K562 (cell line): Measurements from ENCODE around the gene DLAT. TPM values are rescaled to one million over a fixed set of nuclear protein-coding genes. Genes with fewer than 3 reads are reported as not detected.

Experiments
- ATF7 ChIP-seq: fragments of 450-650 bp; IDR thresholded peaks from 2 replicates; pipeline ENCODE4 v1.7.1; 2014; ENCODE audit warnings: mild to moderate bottlenecking, moderate library complexity
- CC2D1A ChIP-seq: fragments of 450-650 bp; IDR thresholded peaks from 2 replicates; pipeline ENCODE4 v1.6.1; 2017; ENCODE audit warnings: mild to moderate bottlenecking
- CSDE1 ChIP-seq, 2 experiments: fragments of 450-650 bp; IDR thresholded peaks; 2 replicates each; pipeline ENCODE4 v1.6.1; 2016; ENCODE audit warnings: mild to moderate bottlenecking in 1 of 2
- E2F6 ChIP-seq, 2 experiments: IDR thresholded peaks; 2 replicates each; pipeline ENCODE4 v1.6.1; 2011; ENCODE audit warnings: borderline replicate concordance in 1 of 2, control low read depth in 1 of 2, low read depth in 1 of 2, low read length in 1 of 2, mild to moderate bottlenecking in 1 of 2, mixed read lengths in 1 of 2, moderate library complexity in 1 of 2; ENCODE audit not compliant: insufficient read depth in 1 of 2, insufficient read length in 1 of 2, poor library complexity in 1 of 2, severe bottlenecking in 1 of 2; ENCODE audit errors: extremely low read depth in 1 of 2
- GTF2A2 ChIP-seq: IDR thresholded peaks from 2 replicates; pipeline ENCODE4 v1.6.1; 2016; ENCODE audit warnings: mild to moderate bottlenecking, missing genetic modification characterization, missing compliant biosample characterization
- HSF4 ChIP-seq: fragments of 250-450 bp; sonication (Bioruptor Pico); IDR thresholded peaks from 2 replicates; pipeline ENCODE4 v2.1.2; 2022; ENCODE audit warnings: mild to moderate bottlenecking, moderate library complexity, borderline replicate concordance
- MAZ ChIP-seq, 2 experiments: fragments of 450-650 bp in 1 of 2; sonication (generic) in 1 of 2; formaldehyde crosslinking; IDR thresholded peaks in 1 of 2; conservative IDR thresholded peaks in 1 of 2; 2 replicates each; pipeline versions ENCODE4 v1.4.0 to v1.5.0; 2020; ENCODE audit warnings: mild to moderate bottlenecking in 1 of 2, missing genetic modification reagents in 1 of 2
- MBD2 ChIP-seq: sonication (generic); IDR thresholded peaks from 2 replicates; pipeline ENCODE4 v1.6.1; 2016; ENCODE audit warnings: low read depth, borderline replicate concordance
- MIER1 ChIP-seq: fragments of 450-650 bp; IDR thresholded peaks from 2 replicates; pipeline ENCODE4 v1.6.1; 2016; ENCODE audit warnings: antibody characterized with exemption, mild to moderate bottlenecking, low read depth
- NCOR1 ChIP-seq: fragments of 450-650 bp; IDR thresholded peaks from 2 replicates; pipeline ENCODE4 v1.6.1; 2016; ENCODE audit warnings: mild to moderate bottlenecking, moderate library complexity
- NR2C1 ChIP-seq, 2 experiments: fragments of 450-650 bp; IDR thresholded peaks; 2 replicates each; pipeline ENCODE4 v1.6.1; 2017; ENCODE audit warnings: mild to moderate bottlenecking in 2 of 2, antibody characterized with exemption in 1 of 2, inconsistent platforms in 1 of 2, missing compliant biosample characterization in 1 of 2, missing genetic modification characterization in 1 of 2
- PKNOX1 ChIP-seq: fragments of 450-650 bp; IDR thresholded peaks from 2 replicates; pipeline ENCODE4 v1.6.1; 2016
- RAD51 ChIP-seq: fragments of 450-650 bp; IDR thresholded peaks from 2 replicates; pipeline ENCODE4 v1.7.1; 2016; ENCODE audit warnings: low read depth, mild to moderate bottlenecking, borderline replicate concordance
- SIN3A ChIP-seq, 2 experiments: fragments of 150-350 bp in 1 of 2; IDR thresholded peaks; 2 replicates each; pipeline ENCODE4 v1.6.1; 2011 to 2016; ENCODE audit warnings: borderline replicate concordance in 2 of 2, low read depth in 2 of 2, low read length in 2 of 2, mild to moderate bottlenecking in 2 of 2, moderate library complexity in 2 of 2; ENCODE audit not compliant: control insufficient read depth in 1 of 2
- SIX5 ChIP-seq, 2 experiments: IDR thresholded peaks; 2 replicates each; pipeline ENCODE4 v1.6.1; 2011; ENCODE audit warnings: low read length in 2 of 2, borderline replicate concordance in 1 of 2, low read depth in 1 of 2, mild to moderate bottlenecking in 1 of 2, moderate library complexity in 1 of 2; ENCODE audit not compliant: insufficient read depth in 1 of 2
- STAT5A ChIP-seq: IDR thresholded peaks from 2 replicates; pipeline ENCODE4 v1.6.1; 2012; ENCODE audit warnings: low read length, inconsistent platforms, borderline replicate concordance
- THAP7 ChIP-seq: fragments of 250-450 bp; sonication (Bioruptor Pico); IDR thresholded peaks from 2 replicates; pipeline ENCODE4 v1.5.0; 2021
- U2AF1 ChIP-seq: fragments of 200-400 bp; formaldehyde crosslinking; optimal IDR thresholded peaks from 2 replicates; pipeline ENCODE3; 2017; ENCODE audit warnings: mild to moderate bottlenecking, low read depth, low read length, moderate library complexity
- ZBTB2 ChIP-seq: fragments of 450-650 bp; IDR thresholded peaks from 2 replicates; pipeline ENCODE4 v1.6.1; 2016; ENCODE audit warnings: antibody characterized with exemption
- ZEB2 ChIP-seq: fragments of 450-650 bp; IDR thresholded peaks from 2 replicates; pipeline ENCODE4 v1.6.1; 2016
- ZNF707 ChIP-seq: fragments of 250-450 bp; sonication (Bioruptor Pico); conservative IDR thresholded peaks from 2 replicates; pipeline ENCODE4 v1.8.0; 2022; ENCODE audit warnings: inconsistent platforms, mild to moderate bottlenecking, moderate library complexity
- ZNF766 ChIP-seq: fragments of 200-800 bp; sonication (Bioruptor generic); conservative IDR thresholded peaks from 2 replicates; pipeline ENCODE4 v1.6.1; 2016; ENCODE audit warnings: missing genetic modification characterization, missing compliant biosample characterization
- polyA plus RNA-seq, 8 experiments: library from polyadenylated mRNA; depleted of rRNA in 4 of 8; stranded (reverse) in 5 of 8; unstranded in 3 of 8; fragments of >200 nt; fragmentation: Nextera tagmentation in 2 of 8; fragmentation: Illumina TruSeq in 1 of 8; extraction: Ambion mirVana in 2 of 8; extraction: Trizol in 1 of 8; gene quantifications; 2 replicates each; pipeline versions ENCODE4 v1.2.1 to v1.2.3, GENCODE V29; 2011 to 2014; ENCODE audit warnings: inconsistent platforms in 1 of 8, missing spikeins in 1 of 8
- total RNA-seq, 7 experiments: library from RNA; depleted of rRNA in 6 of 7; stranded (reverse); fragments of >200 nt in 6 of 7; fragmentation: Illumina TruSeq in 2 of 7; extraction: Trizol in 2 of 7; gene quantifications; 2 replicates each; pipeline versions ENCODE4 v1.2.1 to v1.2.3, GENCODE V29; 2011 to 2021; ENCODE audit warnings: low replicate concordance in 1 of 7

DLAT gene
- total and polyA plus RNA-seq, 9 of the 15 experiments (the other 6 are each of a cell fraction or from before 2014, with no cell fraction given) = 41.7 to 152 (median 105) TPM

GRCh38 chr11:112073941-112074811 is 49.0 kb downstream of the DLAT start, which contains the start of the genes NKAPD1 and PIH1D2 (continued):
- TF ChIP-seq MIER1 (peak; percentile 79; the same call in 1 of the 2 replicates), E2F6 (IDR thresholded peaks at IDR 0.05; ENCODE audit: borderline replicate concordance in 1 of 2, extremely low read depth in 1 of 2, insufficient read depth in 1 of 2, insufficient read length in 1 of 2, low read depth in 1 of 2, low read length in 1 of 2, poor library complexity in 1 of 2, severe bottlenecking in 1 of 2) (peak in 1 of 2 experiments; percentile 4), PKNOX1 (peak; percentile 88), RAD51 (peak; percentile 54; the same call in 1 of the 2 replicates), MBD2 (0 out of 2 replicates have a peak, but pooled peaks have one; percentile 11), NR2C1 (IDR thresholded peaks at IDR 0.05) (peak; percentile 82), NR2C1 (tag; IDR thresholded peaks at IDR 0.05) (peak; percentile 68; the same call in 1 of the 2 replicates), THAP7 (CRISPR knock-in tag) (peak; percentile 71; the same call in 1 of the 2 replicates), GTF2A2 (0 out of 2 replicates have a peak, but pooled peaks have one; percentile 28), ZNF766 (CRISPR knock-in tag) (peak; percentile 70; the same call in 1 of the 2 replicates), MAZ (CRISPR knock-in tag; conservative IDR thresholded peaks at IDR 0.05 in 1 of 2, IDR thresholded peaks at IDR 0.05 in 1 of 2) (peak; percentile 71 to 77; a peak in 3 of 4 replicates), ZEB2 (peak; percentile 100), U2AF1 (no peak), STAT5A (peak; percentile 38; the same call in 1 of the 2 replicates), CSDE1 (IDR thresholded peaks at IDR 0.05) (peak in 1 of 2 experiments; percentile 91; a peak in 2 of 4 replicates), NCOR1 (peak; percentile 35; the same call in 1 of the 2 replicates), ATF7 (peak; percentile 88), ZBTB2 (peak; percentile 70; the same call in 1 of the 2 replicates), SIN3A (IDR thresholded peaks at IDR 0.05; ENCODE audit: borderline replicate concordance in 2 of 2, control insufficient read depth in 1 of 2, low read depth in 2 of 2, low read length in 2 of 2) (peak; percentile 87 to 89; a peak in 3 of 4 replicates), ZNF707 (no peak), CC2D1A (peak; percentile 70), SIX5 (IDR thresholded peaks at IDR 0.05; ENCODE audit: borderline replicate concordance in 1 of 2, insufficient read depth in 1 of 2, low read depth in 1 of 2, low read length in 2 of 2) (peak; percentile 24 to 28; a peak in 2 of 4 replicates), HSF4 (CRISPR knock-in tag) (no peak)
